Stimulated activated CD4-positive, alpha-beta T cell treated with anti-CD3 and anti-CD28 coated beads, Interleukin-12 subunit alpha, Interleukin-12 subunit beta, amount 100 ng/mL, for 24 hours (primary cell): ENCODE measurements around the gene MYOZ3.

Source experiments
- DNase-seq, 2 experiments: peaks; one replicate each; pipeline ENCODE4 v3.0.0-alpha.2; 2020; ENCODE audit warnings: low read depth in 2 of 2

MYOZ3 gene

DNA sequence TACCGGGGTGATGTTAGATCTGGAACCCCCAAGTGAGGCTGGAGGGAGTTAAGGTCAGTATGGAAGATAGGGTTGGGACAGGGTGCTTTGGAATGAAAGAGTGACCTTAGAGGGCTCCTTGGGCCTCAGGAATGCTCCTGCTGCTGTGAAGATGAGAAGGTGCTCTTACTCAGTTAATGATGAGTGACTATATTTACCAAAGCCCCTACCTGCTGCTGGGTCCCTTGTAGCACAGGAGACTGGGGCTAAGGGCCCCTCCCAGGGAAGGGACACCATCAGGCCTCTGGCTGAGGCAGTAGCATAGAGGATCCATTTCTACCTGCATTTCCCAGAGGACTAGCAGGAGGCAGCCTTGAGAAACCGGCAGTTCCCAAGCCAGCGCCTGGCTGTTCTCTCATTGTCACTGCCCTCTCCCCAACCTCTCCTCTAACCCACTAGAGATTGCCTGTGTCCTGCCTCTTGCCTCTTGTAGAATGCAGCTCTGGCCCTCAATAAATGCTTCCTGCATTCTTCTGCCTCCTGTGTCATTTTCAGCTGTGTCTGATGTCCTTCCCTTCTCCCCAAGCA, 2.3 kb upstream of the MYOZ3 start:
- DNase-seq, result no peak

DNA sequence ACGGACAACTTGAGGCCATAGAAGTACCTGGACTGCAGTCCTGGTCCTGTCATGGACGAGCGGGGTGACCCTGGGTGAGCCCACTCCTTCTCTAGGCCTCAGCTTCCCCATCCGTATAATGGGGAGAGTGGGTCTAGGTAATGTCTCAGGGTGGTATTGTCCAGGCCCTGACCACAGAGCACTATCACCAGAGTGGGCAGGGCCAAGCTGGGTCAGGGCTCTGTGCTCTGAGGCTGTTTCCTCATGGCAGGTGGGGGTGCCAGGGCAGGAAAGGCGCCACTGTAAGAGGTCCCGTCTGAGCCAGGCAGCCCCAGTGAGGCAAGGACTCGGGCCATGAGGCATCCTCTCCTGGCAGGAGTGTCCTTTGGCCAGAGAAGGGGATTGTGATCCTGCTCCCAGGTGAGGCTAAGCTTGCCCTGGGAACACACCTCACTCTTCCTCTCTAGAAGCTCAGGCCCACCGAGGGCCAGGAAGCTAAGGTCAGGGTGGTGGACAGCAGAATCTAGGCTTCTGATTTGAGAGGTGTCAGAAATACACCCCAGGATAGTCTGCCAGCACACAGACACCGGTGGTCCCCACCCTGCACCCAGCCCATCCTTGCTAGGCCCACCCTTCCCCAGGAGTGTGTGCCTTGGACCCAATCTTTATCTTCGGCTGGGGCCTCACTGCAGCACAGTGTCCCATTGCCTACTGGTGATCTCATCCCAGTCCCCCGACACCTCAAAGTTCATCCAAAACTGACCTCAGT, 1.5 kb upstream of the MYOZ3 start:
- no peak for DNase-seq

DNA sequence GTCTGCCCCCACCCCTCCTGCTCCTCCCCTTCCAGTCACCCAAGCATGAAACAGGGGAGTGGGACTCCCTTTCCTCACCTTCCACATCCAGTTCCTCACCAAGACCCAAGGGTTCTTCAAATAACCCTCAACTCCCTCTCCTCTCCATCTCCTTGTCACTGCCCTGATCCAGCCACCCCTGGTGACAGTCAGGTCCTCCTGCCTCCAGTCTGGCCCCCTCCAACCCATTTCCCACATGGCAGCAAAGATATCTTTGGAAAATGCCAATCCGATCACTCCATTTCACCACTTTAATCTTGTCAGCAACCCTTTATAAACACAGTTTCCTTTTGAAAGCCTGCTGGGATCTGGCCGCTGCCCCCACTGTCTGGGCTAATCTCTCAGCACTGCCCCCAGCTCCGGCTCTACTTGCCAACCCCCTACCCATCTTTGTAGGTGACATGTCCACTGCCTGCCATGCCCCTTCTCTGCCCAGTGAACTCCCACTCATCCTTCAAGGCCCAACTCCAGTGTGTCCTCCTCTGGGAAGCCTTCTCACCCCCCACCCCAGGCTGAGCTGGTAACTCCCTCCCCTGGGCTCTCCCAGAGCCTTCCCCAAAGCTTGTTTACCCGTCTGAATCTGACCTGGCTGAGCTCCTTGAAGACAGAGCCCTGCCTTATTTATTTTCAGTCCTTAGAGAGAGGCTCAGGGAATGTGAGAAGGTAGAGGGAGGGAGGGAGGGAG, 781 bp upstream of the MYOZ3 start:
- no peak for DNase-seq

DNA sequence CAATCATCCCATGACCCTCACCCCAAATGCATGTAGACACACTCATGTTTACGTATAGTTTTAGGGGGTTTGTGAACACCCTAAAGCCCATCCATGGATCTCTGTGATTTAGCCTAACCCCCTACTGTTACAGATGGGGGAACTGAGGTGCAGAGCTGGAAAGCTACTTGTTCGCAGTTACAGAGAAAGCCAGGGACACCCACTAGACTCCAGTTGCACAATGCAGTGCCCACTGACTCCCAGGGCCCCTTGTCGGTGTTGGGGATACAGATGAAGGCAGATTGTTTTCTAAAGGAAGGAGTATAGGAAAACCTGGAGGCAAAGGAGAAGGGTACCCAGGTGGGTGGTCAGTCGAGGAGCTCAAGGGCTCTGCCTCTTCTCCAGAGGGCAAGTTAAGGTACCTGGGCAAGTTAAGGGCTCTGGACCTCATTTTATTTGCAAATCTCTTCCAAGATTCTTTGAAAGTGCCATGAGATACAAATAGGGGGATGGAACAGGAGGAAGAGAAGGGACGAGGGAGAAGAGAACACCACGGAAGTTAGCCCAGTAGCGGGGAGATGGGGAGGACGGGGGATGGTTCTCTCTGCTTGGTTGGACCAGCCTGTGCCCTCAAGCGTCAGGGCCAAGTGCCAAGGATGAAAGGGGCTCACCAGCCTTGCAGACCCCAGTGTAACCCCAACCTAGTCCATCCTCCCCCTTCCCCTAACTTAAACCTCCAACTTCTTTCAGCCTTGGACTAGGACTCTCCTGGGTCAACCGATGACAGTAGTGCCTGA, 958 bp downstream of the MYOZ3 start:
- no peak for DNase-seq

DNA sequence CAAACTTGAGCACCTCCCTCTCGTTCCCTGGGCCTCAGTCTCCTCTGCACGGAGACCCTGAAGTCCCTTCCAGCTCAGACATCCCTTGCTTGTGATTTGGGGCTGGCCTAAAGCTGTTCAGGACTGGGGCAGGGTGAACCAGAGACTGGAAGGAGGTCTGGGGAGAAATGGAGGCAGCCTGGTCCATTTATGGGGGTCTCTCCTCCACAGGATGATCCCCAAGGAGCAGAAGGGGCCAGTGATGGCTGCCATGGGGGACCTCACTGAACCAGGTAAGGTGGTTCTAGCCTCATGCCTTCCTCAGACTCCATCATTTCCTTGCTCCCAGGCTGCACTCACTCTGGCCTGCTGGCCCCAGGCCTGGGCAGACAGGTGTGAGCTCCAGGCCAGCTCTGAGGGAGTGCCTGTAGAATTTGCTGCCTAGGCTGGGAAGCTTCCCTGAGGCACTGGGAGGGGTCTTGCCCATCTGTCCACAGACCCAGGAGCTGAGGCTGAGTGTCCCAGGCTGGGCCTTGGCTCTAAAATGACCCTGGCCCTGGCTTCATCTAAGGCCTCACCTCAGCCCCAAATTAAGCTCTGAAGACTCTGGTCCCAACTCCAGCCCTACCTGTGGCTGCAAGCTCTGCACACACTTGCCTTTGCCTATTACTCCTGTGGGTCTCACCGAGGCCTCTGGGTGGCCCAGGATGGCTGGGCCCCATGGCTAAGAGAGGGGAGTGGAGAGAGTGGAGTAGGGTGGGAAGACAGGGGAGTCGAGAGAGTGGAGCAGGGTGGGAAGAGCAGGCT, 1.9 kb downstream of the MYOZ3 start:
- no peak for DNase-seq

DNA sequence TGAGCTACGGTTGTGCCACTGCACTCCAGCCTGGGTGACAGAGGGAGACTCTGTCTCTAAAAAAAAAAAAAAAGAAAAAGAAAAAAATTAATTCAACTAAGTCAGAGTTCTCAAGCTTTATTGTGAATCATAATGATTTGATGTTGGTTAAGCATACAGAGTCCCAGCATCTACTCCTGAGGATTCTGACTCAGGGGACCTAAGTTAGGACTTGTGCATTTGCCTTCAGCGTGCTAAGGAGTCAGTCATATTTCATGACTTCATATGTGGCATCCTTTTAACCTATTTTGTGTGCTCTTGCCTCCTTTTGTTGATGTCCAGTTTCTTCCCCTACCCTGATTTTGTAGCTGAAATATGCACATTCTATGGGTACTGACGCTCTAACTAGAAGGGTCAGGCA, 2.9 kb downstream of the MYOZ3 start:
- no peak for DNase-seq

DNA sequence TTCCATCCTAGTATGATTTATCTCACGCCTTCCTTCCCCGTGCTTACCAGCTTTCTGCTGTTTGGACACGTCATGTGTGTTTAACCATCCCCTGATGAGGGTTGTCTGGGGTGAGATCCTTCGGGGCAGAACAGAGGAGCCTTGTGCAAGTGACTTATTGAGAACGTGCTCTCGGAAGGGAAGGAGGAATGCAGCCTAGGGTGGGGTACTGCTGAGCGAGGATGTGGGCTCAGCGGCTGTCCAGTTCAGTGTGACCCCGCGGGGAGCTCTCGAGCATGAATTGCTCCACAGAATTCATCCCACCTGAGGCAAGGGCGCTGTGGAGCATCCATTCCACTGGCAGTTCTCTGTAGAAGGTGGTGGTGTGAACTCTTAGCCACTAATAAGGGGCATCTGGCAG, 4.0 kb downstream of the MYOZ3 start:
- DNase-seq, result no peak

DNA sequence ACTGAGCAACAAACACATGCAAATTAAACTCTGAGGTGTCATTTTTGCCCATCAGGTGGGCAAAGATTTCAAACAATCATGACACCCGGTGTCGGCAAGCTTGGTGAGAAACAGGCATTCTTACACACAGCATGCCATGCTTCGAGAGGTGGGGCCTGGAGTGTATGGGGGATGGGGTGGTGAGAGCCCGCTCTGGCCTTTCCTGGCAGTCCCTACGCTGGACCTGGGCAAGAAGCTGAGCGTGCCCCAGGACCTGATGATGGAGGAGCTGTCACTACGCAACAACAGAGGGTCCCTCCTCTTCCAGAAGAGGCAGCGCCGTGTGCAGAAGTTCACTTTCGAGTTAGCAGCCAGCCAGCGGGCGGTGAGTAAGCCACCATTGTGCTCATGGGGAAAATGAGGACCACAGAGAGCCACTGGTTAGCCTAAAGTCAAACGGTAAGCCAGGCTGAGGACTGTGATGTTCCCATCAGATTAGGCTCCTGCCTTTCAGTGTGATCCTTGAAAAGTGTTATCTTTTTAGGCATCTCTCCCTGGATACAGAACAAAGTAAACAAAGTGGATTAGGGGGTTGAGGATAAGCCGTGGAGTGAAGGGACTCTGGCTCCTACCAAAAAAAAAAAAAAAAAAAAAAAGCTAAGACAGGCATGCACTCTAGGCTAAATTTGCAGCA, 9.4 kb downstream of the MYOZ3 start:
- no peak for DNase-seq

DNA sequence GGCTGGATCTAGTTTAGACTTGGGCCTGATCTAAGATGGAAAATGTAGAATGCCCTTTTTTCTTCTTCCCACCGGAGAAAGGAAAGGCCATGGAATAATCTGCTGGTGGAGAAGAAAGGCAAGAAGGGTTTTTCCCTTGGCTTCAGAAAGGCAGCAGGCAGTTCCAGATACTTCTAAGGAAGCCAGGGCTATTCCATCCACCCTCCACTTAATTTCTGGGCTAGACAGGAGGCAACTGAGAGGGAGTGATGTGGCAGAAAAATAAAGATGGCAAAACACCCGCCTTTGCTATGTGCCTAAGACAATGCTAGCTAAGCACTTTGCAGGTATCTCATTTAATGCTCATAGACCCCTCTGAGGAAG, 9.9 kb downstream of the MYOZ3 start:
- DNase-seq, result no peak

DNA sequence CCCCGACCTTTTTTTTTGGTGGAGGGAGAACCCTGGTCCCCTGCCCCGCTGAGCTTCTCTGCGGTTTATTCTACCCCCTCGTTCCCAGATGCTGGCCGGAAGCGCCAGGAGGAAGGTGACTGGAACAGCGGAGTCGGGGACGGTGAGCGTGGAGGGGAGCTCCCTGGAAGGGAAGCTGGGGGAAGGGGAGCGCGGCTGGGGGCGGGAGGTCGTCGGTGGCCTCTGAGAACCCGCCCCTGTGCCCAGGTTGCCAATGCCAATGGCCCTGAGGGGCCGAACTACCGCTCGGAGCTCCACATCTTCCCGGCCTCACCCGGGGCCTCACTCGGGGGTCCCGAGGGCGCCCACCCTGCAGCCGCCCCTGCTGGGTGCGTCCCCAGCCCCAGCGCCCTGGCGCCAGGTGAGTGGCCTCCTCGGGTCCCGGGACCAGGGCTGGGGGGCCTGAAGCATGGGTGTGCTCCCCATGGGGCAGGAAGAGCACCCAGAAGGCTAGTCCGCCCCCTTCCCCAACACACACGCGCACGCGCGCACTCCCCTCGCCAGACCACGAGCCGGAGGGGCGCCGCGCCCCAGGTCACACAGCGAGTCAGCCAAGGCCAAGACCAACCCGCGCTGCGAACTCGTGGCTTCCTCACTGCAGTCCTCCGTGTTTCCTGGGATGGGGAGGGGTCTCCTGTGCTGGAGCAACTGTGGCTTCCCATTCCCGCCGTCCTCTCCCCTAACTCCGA, 10.6 kb downstream of the MYOZ3 start:
- no peak for DNase-seq

DNA sequence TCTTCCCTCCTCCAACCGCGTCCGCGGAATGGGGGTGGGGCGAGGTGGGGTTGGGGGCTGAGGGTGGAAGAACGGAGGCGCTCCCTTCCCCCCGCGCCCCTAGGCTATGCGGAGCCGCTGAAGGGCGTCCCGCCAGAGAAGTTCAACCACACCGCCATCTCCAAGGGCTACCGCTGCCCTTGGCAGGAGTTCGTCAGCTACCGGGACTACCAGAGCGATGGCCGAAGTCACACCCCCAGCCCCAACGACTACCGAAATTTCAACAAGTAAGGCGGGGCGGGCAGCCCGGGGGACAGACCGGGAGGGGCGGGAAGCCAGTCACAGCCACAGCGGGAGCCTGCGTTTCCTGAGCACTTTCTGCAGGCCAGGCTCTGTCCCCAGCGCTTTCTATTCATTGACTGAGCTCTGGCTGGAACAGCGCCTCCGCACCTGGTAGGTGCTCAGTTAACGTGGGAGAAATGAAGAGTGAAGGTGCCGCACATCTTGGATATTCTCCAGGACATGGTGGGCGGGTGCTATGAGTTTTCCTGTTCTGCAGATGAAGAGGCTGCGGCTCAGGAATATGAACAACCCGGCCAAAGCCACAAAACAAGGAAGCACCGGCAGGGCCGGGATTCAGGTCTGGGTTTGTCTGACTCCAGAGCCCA, 11.3 kb downstream of the MYOZ3 start:
- DNase-seq, result no peak

DNA sequence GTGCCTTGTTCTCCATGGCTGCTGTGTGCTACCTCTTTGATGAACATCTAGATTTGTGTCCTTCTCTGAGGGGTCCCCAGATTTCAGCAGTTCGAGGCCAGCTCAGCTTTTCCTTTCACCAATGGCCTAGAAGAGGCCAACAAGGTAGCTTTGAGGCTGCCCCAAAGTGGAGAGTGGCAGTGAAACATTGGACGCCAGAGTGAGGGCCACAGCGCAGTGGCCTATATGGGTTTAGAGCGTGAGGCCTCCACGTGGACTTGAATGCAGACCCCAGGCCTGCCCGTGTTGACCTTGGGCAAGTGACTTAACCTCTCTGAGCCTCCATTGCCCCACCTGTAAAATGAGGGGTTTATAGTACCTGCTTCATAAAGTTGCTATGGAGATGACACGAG, 11.8 kb downstream of the MYOZ3 start:
- no peak for DNase-seq

DNA sequence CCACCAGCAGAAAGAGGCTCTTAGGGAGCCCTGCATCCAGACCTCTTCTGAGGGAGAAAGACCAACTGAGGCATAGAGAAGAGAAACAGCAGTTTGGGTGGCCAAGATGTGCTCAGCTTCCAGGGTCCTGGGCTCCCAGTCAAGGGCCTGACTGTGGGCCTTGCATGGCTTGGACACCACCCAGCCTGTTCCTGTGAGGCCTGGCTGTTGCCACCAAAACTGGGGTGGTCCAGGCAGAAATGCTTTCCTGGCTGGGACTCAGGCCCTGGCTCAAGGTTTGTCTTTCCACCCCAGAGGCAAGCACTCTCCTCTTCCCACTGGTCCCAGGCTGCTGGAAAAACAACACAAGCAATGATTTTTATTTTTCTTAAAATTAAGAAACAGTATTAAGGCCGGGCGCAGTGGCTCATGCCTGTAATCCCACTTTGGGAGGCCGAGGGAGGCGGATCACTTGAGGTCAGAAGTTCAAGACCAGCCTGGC, 13.3 kb downstream of the MYOZ3 start:
- DNase-seq, result no peak

DNA sequence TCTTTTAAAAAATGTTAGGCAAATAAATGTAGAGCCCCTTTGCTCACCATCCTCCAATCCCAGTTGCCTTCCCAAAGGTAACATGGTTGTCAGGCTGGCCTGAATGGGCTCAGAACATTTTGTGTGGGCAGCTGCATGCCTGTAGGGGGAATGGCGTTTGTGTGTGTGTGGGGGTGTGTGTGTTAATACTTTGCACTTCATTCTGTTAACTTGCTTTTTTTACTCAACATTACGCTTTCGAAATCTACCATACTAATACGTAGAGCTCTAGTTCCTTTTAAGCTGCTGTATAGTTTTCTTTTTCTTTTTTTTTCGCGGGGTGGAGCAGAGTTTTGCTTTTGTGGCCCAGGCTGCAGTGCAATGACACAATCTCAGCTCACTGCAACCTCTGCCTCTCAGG, 14.0 kb downstream of the MYOZ3 start:
- no peak for DNase-seq

DNA sequence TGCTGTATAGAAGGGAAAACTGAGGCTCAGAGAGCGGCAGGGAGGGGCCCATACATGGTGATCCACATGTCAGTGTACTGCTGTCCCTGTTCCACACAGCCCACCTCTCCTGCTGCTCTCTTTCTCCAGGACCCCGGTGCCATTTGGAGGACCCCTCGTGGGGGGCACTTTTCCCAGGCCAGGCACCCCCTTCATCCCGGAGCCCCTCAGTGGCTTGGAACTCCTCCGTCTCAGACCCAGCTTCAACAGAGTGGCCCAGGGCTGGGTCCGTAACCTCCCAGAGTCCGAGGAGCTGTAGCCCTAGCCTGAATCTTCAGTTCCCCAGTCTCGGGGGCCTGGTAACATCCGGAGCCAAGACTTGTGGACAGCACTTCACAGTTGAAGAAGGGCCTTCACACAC, 15.5 kb downstream of the MYOZ3 start:
- DNase-seq, result no peak

DNA sequence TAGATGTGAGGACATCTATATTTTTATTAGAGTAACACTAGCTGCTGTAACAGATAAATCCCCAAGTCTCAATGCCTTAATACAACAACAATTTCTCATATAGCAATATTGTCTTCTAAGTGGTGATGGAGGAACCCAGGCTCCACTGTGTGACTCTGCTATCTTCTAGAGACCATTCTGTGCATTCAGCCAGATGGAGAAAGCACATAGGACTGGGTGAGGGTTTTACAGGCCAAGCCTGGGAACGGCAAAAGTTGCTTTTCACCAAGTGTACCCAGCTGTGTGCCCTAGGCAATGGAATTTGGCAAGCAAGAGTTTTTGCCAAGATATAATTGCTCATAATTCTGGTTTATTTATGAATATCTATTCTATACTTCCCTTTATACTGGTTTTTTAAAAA, 28.1 kb downstream of the MYOZ3 start:
- no peak for DNase-seq

DNA sequence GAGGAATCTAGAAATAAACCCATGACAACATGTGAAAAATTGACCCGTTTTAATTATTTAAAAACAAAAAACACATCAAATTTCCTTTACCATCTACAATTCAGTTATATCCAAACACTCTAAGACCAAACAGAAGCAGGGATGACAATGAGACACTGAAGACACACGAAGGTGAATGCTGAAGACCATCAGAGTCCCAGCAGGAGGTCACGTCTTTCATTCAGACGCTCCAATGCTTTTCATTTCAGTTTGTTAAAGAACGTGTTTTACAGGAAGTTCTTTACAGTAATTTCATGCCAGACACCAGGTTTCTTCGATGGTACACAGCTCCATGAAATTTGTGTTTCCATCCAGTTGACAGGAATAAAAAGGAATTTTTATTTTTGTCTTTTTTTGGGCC, 29.7 kb downstream of the MYOZ3 start:
- no peak for DNase-seq

DNA sequence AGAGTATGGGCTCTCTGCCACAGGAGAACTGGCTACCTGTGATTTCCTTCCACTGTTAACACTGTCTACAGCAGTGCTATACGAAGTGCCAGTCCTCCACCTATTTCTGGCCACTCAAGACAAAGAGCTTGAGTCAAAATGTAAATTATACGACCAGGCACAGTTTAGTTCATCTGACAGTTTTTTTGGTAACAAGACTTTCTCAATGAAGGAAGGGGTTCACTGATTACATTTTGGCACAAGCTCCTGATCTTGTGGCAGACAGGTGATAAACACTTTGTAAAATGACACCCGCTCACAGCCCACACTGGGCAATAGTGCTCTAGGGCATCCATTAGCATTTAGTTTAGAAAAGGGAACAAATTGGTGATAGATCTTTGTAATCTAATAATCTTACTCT, 31.2 kb downstream of the MYOZ3 start:
- no peak for DNase-seq

DNA sequence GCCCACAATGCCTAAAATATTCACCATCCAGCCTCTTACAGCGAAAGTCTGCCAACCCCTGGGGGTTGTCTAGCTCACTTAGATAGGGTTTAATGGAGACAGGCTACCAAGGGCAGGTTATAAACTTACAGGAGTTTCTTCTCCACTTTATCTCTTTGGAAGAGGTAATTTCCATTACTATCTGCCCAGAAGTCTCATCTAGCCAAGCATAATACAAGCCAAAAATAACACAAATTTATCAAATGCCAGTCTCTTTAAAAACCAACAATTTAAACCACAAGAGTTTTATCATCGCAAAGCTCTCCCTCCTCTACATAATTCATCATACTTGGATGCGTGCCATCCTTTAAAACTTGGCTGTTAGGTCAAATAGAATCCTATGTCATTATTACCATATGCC, 33.6 kb downstream of the MYOZ3 start:
- DNase-seq, result no peak

DNA sequence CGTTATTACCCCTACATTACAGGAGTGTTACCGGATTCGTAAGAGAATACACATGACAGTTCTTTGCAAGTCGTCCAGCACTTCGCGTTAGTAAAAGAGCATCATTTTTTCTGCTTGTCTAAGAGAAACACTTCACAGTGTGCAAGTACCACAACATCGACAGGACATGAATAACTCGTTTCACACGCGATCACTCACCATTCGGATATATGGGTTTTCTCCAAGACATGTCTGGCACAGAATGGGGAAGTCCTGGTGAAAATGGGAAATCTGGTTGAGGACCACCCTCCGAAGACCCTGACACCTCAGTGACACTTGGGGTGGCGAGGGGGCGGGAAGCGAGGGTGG, 39.2 kb downstream of the MYOZ3 start:
- DNase-seq, result no peak
